GM19468 (cell line): Measurements from ENCODE around the gene KPNB1.
A peak's percentile ranks its signal among the peaks of the same experiment; 100 is the strongest.

Experiments
- ATAC-seq: cut with Tn5 transposase; IDR thresholded peaks from one replicate; pipeline ENCODE4 v1.9.1; 2021; ENCODE audit warnings: mild to moderate bottlenecking, moderate library complexity, moderate number of reproducible peaks; ENCODE audit not compliant: unreplicated experiment; ENCODE audit errors: extremely low read depth

KPNB1 gene

DNA sequence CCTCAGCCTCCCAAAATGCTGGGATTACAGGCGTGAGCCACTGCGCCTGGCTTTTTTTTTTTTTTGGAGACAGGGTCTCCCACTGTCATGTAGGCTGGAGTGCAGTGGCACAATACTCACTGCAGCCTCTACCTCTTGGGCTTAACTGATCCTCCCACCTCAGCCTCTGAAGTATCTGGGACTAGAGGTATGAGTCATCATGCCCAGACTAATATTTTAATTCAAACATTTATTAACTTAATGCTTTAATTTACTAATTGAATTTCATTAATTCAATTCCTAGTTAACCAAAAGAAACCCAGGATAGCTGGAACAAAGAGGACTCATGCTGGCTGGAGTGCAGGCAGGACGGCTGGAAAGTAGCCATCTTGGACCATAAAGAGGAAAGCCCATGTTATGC, 14.0 kb upstream of the KPNB1 start:
- ATAC-seq, result no peak

DNA sequence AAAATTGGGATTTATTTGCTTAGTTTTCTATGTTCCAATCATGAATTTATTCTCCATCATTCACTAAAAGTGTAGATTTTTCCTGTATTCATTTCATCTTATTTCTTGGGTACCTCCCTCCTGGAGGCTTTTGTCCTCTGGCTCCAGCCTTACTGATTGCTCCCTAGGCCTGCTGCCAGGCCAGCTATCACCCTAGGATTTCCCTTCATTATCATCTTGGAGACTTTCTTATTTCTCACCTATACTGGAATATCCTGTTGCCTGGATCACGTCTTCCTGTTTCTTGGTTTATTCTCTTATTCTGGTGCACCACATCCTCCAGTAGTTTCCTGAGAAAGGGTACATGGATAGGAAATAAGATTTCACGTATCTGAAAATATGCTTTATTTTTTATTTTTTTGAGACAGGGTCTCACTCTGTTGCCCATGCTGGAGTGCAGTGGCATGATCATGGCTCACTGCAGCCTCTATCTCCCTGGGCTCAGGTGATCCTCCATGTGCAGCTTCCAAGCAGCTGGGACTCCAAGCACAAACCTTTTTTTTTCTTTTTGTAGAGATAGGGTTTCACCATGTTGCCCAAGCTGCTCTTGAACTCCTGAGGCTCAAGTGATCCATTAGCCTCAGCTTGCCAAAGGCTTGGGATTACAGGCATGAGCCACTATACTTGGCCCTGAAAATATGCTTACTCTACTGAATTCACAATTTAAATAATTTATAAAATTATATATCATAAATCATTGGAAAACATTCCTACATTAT, 13.3 kb upstream of the KPNB1 start:
- no peak for ATAC-seq

DNA sequence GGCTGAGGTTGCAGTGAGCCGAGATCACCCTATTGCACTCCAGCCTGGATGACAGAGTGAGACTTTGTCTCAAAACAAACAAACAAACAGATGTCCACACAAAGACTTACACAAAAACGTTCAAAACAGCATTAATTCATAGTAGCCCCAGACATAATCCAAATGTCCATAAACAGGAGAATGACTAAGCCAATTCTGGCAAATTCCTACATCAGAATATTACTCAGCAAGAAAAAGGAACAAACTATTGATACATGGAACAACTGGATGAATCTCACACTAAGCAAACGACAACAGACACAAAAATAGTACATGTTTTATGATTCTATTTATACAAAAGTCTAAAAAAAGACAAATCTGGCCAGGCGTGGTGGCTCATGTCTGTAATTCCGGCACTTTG, 10.8 kb upstream of the KPNB1 start:
- no peak for ATAC-seq

GRCh38 chr17:47640076-47640475, 9.6 kb upstream of the KPNB1 start:
- no peak for ATAC-seq

- no peak for ATAC-seq
Observed at GRCh38 chr17:47641202-47641601, 8.5 kb upstream of the KPNB1 start.

DNA sequence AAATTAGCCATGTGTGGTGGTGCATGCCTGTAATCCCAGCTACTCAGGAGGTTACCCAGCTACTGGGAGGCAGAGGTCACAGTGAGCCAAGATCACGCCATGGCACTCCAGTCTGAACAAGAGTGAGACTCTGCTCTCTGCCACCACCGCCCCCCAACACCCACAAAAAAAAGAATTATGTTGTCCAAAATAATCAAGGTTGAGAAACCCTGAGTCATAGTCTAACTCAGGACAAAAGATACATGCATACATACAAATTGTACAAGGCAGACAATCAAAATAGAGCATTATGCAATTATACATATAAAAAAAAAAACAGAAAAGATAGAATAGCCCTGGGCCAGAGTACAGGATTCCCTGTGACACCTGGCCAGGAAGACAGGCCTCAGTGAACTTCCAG, 6.6 kb upstream of the KPNB1 start:
- no peak for ATAC-seq

DNA sequence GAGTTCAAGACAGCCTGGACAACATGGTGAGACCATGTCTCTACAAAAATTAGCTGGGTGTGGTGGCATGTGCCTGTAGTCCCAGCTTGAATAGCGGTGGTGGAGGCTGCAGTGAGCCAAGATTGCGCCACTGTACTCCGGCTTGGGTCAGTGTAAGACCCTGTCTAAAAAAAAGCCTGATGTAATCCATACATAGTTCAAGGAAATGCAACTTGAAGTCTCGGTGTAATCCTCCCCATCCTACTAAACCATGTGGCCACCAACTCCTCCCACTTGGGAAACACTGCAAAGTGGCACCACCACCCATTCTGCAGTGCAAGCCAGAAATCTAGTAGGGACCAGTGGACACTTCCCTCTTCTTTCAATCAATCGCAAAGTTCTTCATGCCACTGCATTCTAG, 5.4 kb upstream of the KPNB1 start:
- no peak for ATAC-seq

GRCh38 chr17:47649972-47650524, 329 bp downstream of the KPNB1 start:
- ATAC-seq, result no peak

GRCh38 chr17:47650525-47651522, 1.1 kb downstream of the KPNB1 start:
- ATAC-seq, result peak; percentile 36

DNA sequence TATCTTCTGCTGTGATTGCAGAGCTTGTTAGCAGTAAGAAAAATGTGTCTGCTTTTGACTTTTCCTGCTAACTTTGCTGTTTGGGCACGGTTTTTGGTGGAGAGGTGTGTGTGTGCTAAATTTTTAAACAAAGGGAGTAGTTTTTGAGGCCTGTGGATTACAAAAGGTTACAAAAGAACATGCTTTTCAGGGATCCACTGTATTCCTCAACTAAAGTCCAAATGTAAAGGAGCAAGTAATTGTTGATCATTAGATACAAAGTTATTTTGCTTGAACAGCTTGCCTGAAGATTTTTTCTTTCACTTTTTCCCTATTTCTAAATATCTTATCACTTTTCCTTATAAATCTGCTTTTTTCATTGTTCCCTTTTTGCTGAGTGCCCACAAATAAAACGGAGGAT, 2.0 kb downstream of the KPNB1 start:
- ATAC-seq, result no peak

DNA sequence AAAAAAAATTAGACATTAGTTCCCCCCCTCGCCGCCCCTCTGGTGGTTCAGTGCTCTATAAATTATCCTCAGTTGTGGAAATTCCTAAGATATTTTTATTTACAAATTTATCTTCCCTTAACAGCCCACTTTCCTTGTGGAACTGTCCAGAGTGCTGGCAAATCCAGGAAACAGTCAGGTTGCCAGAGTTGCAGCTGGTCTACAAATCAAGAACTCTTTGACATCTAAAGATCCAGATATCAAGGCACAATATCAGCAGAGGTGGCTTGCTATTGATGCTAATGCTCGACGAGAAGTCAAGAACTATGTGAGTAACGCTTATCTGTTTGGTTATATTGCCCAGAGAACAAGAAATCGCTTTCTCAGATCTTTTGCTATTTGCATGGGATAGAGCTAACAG, 2.9 kb downstream of the KPNB1 start:
- no peak for ATAC-seq

GRCh38 chr17:47653442-47653841, 3.7 kb downstream of the KPNB1 start:
- no peak for ATAC-seq

DNA sequence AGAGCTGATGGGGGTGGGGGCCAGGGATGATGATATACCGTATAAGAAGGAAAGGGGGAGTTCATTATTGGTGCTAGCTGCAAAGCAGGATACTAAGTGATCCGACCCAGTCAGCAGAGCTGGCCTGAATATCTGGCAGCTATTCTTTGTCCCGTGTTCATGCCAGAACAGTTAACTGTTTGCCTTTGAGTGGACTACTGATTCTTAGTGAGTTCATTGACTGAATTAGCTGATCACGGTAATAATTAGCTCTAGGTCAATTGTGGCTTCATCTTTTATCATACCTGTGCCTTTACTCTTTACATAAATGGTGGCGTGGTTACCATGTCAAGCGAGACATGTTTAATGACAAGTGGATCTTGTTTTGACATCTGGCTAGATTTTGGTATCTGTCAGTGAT, 5.3 kb downstream of the KPNB1 start:
- no peak for ATAC-seq

DNA sequence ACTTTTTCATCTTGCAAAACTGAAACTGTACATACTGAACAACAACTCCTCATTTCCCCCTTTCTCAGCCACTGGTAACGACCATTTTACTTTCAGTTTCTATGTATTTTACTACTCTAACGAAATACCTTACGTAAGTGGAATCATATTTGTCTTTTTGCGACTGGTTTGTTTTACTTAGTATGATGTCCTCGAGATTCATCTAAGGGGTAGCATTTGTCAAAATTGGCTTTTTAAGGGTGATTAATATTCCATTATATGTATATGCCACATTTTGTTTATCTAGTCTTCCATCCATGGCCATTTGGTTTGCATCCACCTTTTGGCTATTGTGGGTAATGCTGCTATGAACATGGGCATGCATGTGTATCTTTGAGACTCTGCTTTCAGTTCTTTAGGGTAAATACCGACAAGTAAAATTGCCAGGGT, 10.4 kb downstream of the KPNB1 start:
- no peak for ATAC-seq

- no peak for ATAC-seq
Observed at GRCh38 chr17:47663912-47664623, 14.3 kb downstream of the KPNB1 start.

- no peak for ATAC-seq
Observed at GRCh38 chr17:47664624-47664941, 14.9 kb downstream of the KPNB1 start.

- no peak for ATAC-seq
Observed at GRCh38 chr17:47665655-47666054, 15.9 kb downstream of the KPNB1 start.

GRCh38 chr17:47669081-47669480, 19.4 kb downstream of the KPNB1 start:
- ATAC-seq, result no peak

GRCh38 chr17:47670064-47670463, 20.3 kb downstream of the KPNB1 start:
- ATAC-seq, result no peak

GRCh38 chr17:47674499-47674898, 24.8 kb downstream of the KPNB1 start:
- no peak for ATAC-seq
